MM.1S (cell line): ENCODE results near the gene RNU11.

Experiments
- CTCF ChIP-seq: fragments of 300-600 bp; sonication (generic); IDR thresholded peaks from 2 replicates; pipeline ENCODE4 v1.5.1; 2016; ENCODE audit warnings: antibody characterized with exemption, low read length, mixed read lengths
- EZH2phosphoT487 ChIP-seq: fragments of 300-600 bp; sonication (generic); IDR thresholded peaks from 2 replicates; pipeline ENCODE4 v1.6.1; 2018; ENCODE audit warnings: antibody characterized with exemption, low read length

DNA sequence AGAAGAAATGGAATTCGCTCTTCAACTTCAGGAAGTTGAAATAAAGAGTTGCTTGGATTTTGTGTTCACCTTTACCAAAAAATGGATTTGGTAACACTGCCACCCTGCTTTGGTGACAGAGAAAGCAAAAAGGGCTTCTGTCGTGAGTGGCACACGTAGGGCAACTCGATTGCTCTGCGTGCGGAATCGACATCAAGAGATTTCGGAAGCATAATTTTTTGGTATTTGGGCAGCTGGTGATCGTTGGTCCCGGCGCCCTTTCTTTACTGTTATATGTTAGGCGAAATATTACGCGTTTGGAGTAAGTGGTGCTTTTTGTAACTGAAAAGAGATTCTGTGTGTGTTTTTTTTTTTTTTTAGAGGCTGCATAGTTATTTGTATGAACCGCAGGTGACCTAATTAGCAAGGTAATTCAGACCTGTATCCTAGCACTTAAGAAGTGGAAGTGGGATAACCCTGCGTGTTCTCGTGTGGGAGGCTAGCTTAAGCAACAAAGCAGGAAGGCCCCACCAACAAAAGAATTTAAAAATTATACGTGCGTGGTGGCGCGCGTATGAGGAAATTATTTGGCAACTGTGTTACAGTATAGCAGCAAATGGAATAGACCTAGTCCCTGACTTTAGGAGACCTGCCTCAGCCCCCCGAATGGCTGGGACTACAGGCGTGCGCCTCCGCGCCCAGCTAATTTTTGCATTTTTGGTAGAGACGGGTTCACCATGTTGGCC is at the start of gene RNU11:
- TF ChIP-seq CTCF, result no peak
- no peak for TF ChIP-seq EZH2phosphoT487
